Measurements from ENCODE around the gene CCDC102A. TPM values are rescaled to one million over a fixed set of nuclear protein-coding genes. Genes with fewer than 3 reads are reported as not detected.

The CCDC102A gene
- total RNA-seq, 4 donors from 2014 or later, result 7.1 to 11.5 (median 8.5) TPM

GRCh38 chr16:57530522-57531252 is 5.7 kb downstream of the CCDC102A start:
- TF ChIP-seq POLR2A (IDR thresholded peaks at IDR 0.05), result no peak
- TF ChIP-seq CTCF (IDR thresholded peaks at IDR 0.05), result no peak
- no peak for TF ChIP-seq POLR2AphosphoS5 (IDR thresholded peaks at IDR 0.05)
- no peak for TF ChIP-seq EP300 (IDR thresholded peaks at IDR 0.05)
- Histone ChIP-seq H3K4me1 (peaks cover 47% of the 10 kb centered on the region), H3K4me3 (no peak overlapping the region), H3K9me3 (no peaks in the 10 kb centered on the region), H3K27ac (no peak overlapping the region), H3K36me3 (no peaks in the 10 kb centered on the region), H3K27me3 (no peaks in the 10 kb centered on the region)
- WGBS, result 81% methylated on average over 22 of the region's 22 CpGs
- peak; percentile 49 to 75 for DNase-seq (ENCODE audit: low spot score in 2 of 2)

GRCh38 chr16:57530104-57530521 is 6.3 kb downstream of the CCDC102A start:
- Histone ChIP-seq H3K27ac (no peak overlapping the region), H3K9me3 (no peaks in the 10 kb centered on the region), H3K4me3 (no peak overlapping the region), H3K36me3 (no peaks in the 10 kb centered on the region), H3K4me1 (peaks cover 41% of the 10 kb centered on the region), H3K27me3 (no peaks in the 10 kb centered on the region)
- TF ChIP-seq CTCF (IDR thresholded peaks at IDR 0.05), result no peak
- TF ChIP-seq POLR2AphosphoS5 (IDR thresholded peaks at IDR 0.05), result no peak
- no peak for TF ChIP-seq EP300 (IDR thresholded peaks at IDR 0.05)
- TF ChIP-seq POLR2A (IDR thresholded peaks at IDR 0.05), result no peak
- 61% methylated on average over 7 of the region's 7 CpGs for WGBS
- peak; percentile 65 to 72 for DNase-seq (ENCODE audit: low spot score in 2 of 2)

- Histone ChIP-seq H3K9me3 (no peaks in the 10 kb centered on the region), H3K27me3 (no peaks in the 10 kb centered on the region), H3K4me3 (no peak overlapping the region), H3K4me1 (peaks cover 37% of the 10 kb centered on the region), H3K36me3 (no peaks in the 10 kb centered on the region), H3K27ac (no peak overlapping the region)
- no peak for TF ChIP-seq POLR2AphosphoS5 (IDR thresholded peaks at IDR 0.05)
- no peak for TF ChIP-seq CTCF (IDR thresholded peaks at IDR 0.05)
- no peak for TF ChIP-seq EP300 (IDR thresholded peaks at IDR 0.05)
- no peak for TF ChIP-seq POLR2A (IDR thresholded peaks at IDR 0.05)
- WGBS, result 86% methylated on average over 14 of the region's 14 CpGs
- no peak for DNase-seq (ENCODE audit: low spot score in 2 of 2)
These were observed 6.8 kb downstream of the CCDC102A start for GRCh38 chr16:57529391-57530103.

- Histone ChIP-seq H3K27me3 (no peaks in the 10 kb centered on the region), H3K9me3 (no peaks in the 10 kb centered on the region), H3K27ac (no peak overlapping the region), H3K4me1 (peaks cover 30% of the 10 kb centered on the region), H3K36me3 (no peaks in the 10 kb centered on the region), H3K4me3 (peak overlapping the region; percentile 19)
- 76% methylated on average over 97 of the region's 126 CpGs for WGBS
- TF ChIP-seq CTCF (IDR thresholded peaks at IDR 0.05), result no peak
- DNase-seq (ENCODE audit: low spot score in 2 of 2), result peak in 1 of 2 donors; percentile 61
These were observed 7.6 kb downstream of the CCDC102A start for GRCh38 chr16:57528499-57529390.

Data from suprapubic skin (tissue), 4 donors.